Stomach smooth muscle (tissue), 2 donors: Measurements from ENCODE around the gene PLPP1.

Experiments
- H3K27ac ChIP-seq: one replicate; pipeline ENCODE4 v1.7.0; 2013; ENCODE audit warnings: mild to moderate bottlenecking, low read length, inconsistent platforms
- H3K27me3 ChIP-seq, 2 donors: one replicate each; pipeline ENCODE4 v1.7.0; 2013; ENCODE audit warnings: low read length in 2 of 2; ENCODE audit not compliant: insufficient read depth in 2 of 2, control insufficient read depth in 1 of 2
- H3K36me3 ChIP-seq, 2 donors: one replicate each; pipeline ENCODE4 v1.7.0; 2013; ENCODE audit warnings: low read length in 2 of 2; ENCODE audit not compliant: control insufficient read depth in 2 of 2, insufficient read depth in 2 of 2
- H3K4me1 ChIP-seq: one replicate; pipeline ENCODE4 v1.7.0; 2013; ENCODE audit warnings: low read length; ENCODE audit not compliant: control insufficient read depth, insufficient read depth
- H3K4me3 ChIP-seq, 2 donors: one replicate each; pipeline ENCODE4 v1.7.0; 2013; ENCODE audit warnings: low read length in 2 of 2
- H3K9ac ChIP-seq, 2 donors: one replicate each; pipeline ENCODE4 v1.7.0; 2013; ENCODE audit warnings: low read length in 2 of 2, mild to moderate bottlenecking in 1 of 2
- H3K9me3 ChIP-seq, 2 donors: one replicate each; pipeline ENCODE4 v1.7.0; 2013; ENCODE audit warnings: low read length in 2 of 2; ENCODE audit not compliant: control insufficient read depth in 2 of 2
- donor health status: healthy.
- donor health status: Pancreatic carcinoma.

Gene PLPP1

GRCh38 chr5:55570570-55570969 is 35.8 kb upstream of the PLPP1 start:
- Histone ChIP-seq H3K9me3 (no peaks in the 10 kb centered on the region), H3K9ac (no peak overlapping the region), H3K4me3 (no peak overlapping the region), H3K4me1 (no peaks in the 10 kb centered on the region), H3K27ac (no peak overlapping the region), H3K27me3 (no peaks in the 10 kb centered on the region), H3K36me3 (no peaks in the 10 kb centered on the region)

GRCh38 chr5:55570026-55570425 is 35.3 kb upstream of the PLPP1 start:
- Histone ChIP-seq H3K27me3 (no peaks in the 10 kb centered on the region), H3K4me3 (no peak overlapping the region), H3K27ac (no peak overlapping the region), H3K36me3 (no peaks in the 10 kb centered on the region), H3K9me3 (no peaks in the 10 kb centered on the region), H3K4me1 (no peaks in the 10 kb centered on the region), H3K9ac (no peak overlapping the region)

GRCh38 chr5:55569513-55569865 is 34.7 kb upstream of the PLPP1 start:
- no peak overlapping the region for H3K4me3 ChIP-seq
- H3K27me3 ChIP-seq, result no peaks in the 10 kb centered on the region
- no peaks in the 10 kb centered on the region for H3K36me3 ChIP-seq
- H3K9ac ChIP-seq, result no peak overlapping the region
- no peaks in the 10 kb centered on the region for H3K9me3 ChIP-seq
- H3K4me1 ChIP-seq, result no peaks in the 10 kb centered on the region
- no peak overlapping the region for H3K27ac ChIP-seq

DNA sequence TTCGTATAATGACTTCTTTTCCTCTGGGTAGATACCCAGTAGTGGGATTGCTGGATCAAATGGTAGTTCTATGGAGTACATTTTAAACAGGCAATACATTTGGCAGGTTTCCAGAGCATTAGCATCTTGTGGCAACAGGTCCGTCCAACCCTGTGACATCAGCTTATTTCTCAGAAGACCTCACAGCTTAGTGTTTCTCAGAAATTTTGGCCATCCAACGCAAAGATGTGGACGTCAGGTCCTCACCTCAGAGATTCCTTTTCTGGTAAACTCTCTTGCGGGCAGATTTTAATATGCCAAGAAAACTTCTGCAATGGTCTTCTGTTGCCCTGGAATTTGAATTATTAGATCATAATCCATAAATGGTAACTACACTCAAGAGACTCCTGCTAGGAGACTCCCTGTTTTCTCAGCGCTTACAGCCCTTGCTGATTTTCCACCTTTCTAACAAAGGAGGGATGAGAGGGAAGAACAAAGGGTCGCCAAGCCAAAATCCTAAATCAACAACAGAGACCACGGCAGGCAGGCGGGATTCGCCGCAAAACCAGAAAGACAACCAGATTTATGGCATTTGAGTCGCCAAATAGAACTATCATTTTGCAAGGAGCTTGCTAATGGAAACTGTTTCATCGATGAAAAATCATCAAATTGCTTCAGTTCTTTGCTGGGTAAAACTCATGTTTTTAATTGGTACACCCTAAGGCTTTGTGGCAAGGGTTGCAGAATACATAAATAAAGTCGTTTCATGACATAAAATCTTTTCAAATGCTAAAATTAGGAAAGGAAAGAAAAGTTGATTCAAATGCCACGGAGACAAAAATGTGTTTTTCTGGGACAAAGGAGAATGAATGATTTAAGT is 34.1 kb upstream of the PLPP1 start:
- Histone ChIP-seq H3K4me3 (no peak overlapping the region), H3K27ac (no peak overlapping the region), H3K27me3 (no peaks in the 10 kb centered on the region), H3K4me1 (no peaks in the 10 kb centered on the region), H3K9me3 (no peaks in the 10 kb centered on the region), H3K9ac (no peak overlapping the region), H3K36me3 (no peaks in the 10 kb centered on the region)

- H3K9me3 ChIP-seq, result no peaks in the 10 kb centered on the region
- H3K4me1 ChIP-seq, result no peaks in the 10 kb centered on the region
- H3K9ac ChIP-seq, result no peak overlapping the region
- H3K27me3 ChIP-seq, result no peaks in the 10 kb centered on the region
- no peak overlapping the region for H3K27ac ChIP-seq
- H3K36me3 ChIP-seq, result no peaks in the 10 kb centered on the region
- no peak overlapping the region for H3K4me3 ChIP-seq
Observed at GRCh38 chr5:55564721-55565120, 30.0 kb upstream of the PLPP1 start.

GRCh38 chr5:55558484-55558883 is 23.7 kb upstream of the PLPP1 start:
- no peak overlapping the region for H3K4me3 ChIP-seq
- no peaks in the 10 kb centered on the region for H3K36me3 ChIP-seq
- H3K27ac ChIP-seq, result no peak overlapping the region
- H3K27me3 ChIP-seq, result no peaks in the 10 kb centered on the region
- no peaks in the 10 kb centered on the region for H3K4me1 ChIP-seq
- H3K9me3 ChIP-seq, result no peaks in the 10 kb centered on the region
- H3K9ac ChIP-seq, result no peak overlapping the region

GRCh38 chr5:55557123-55557522 is 22.4 kb upstream of the PLPP1 start:
- H3K4me3 ChIP-seq, result no peak overlapping the region
- H3K9ac ChIP-seq, result no peak overlapping the region
- no peaks in the 10 kb centered on the region for H3K27me3 ChIP-seq
- no peaks in the 10 kb centered on the region for H3K9me3 ChIP-seq
- no peak overlapping the region for H3K27ac ChIP-seq
- no peaks in the 10 kb centered on the region for H3K36me3 ChIP-seq
- H3K4me1 ChIP-seq, result no peaks in the 10 kb centered on the region

- H3K4me3 ChIP-seq, result no peak overlapping the region
- no peak overlapping the region for H3K9ac ChIP-seq
- H3K27ac ChIP-seq, result no peak overlapping the region
- H3K9me3 ChIP-seq, result no peaks in the 10 kb centered on the region
- H3K36me3 ChIP-seq, result no peaks in the 10 kb centered on the region
- no peaks in the 10 kb centered on the region for H3K4me1 ChIP-seq
- no peaks in the 10 kb centered on the region for H3K27me3 ChIP-seq
Observed at GRCh38 chr5:55554585-55555202, 19.9 kb upstream of the PLPP1 start.

- Histone ChIP-seq H3K4me3 (no peak overlapping the region), H3K4me1 (no peaks in the 10 kb centered on the region), H3K27me3 (no peaks in the 10 kb centered on the region), H3K27ac (no peak overlapping the region), H3K9ac (no peak overlapping the region), H3K36me3 (no peaks in the 10 kb centered on the region), H3K9me3 (no peaks in the 10 kb centered on the region)
Observed at GRCh38 chr5:55551904-55552303, 17.1 kb upstream of the PLPP1 start.

DNA sequence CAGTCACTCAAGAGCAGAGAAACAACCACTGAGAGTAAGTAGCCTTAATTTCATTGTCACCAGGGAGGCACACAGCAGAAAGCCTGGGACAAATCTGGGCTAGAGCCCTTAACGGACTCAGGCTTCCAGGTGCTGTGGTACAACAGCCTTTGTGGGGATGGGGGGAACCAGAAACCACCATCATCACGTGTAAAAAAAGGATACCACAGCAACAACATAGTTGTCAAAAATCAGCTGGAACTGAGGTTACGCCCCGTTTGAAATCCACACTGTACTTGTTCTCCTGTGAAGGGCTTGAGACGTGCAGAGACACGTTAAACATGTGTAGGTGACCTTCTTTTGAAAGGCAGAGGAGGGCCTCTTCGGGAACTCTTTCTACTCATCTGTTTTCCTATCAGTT is 16.6 kb upstream of the PLPP1 start:
- H3K36me3 ChIP-seq, result no peaks in the 10 kb centered on the region
- H3K27ac ChIP-seq, result no peak overlapping the region
- H3K9ac ChIP-seq, result no peak overlapping the region
- H3K27me3 ChIP-seq, result no peaks in the 10 kb centered on the region
- H3K4me1 ChIP-seq, result no peaks in the 10 kb centered on the region
- no peaks in the 10 kb centered on the region for H3K9me3 ChIP-seq
- H3K4me3 ChIP-seq, result no peak overlapping the region

DNA sequence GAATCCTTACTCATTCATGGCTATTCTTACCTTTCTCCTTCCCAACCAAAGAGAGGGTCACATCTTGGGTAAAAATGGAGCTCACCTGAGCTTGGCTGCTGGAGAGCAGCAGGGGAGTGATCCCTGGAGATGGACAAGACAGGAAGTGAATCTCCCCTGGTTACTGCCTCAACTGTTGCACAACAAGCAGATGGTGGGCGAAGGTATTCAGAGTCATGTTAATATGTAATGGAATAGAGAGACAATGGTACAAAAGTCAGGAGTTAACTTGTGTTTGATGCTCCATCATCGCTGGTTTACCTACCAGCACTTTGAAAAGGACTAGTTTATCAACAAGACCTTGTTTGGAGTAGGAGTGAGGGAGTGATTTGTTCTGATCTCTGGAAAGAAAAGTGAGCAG is 13.0 kb upstream of the PLPP1 start:
- Histone ChIP-seq H3K36me3 (no peaks in the 10 kb centered on the region), H3K9me3 (no peaks in the 10 kb centered on the region), H3K27ac (no peak overlapping the region), H3K4me1 (no peaks in the 10 kb centered on the region), H3K4me3 (no peak overlapping the region), H3K9ac (no peak overlapping the region), H3K27me3 (no peaks in the 10 kb centered on the region)
